Measurements from ENCODE around the gene OGT.

GRCh38 chrX:71603618-71604017 is 70.7 kb downstream of the OGT start:
- no peak for TF ChIP-seq POLR2AphosphoS5 (IDR thresholded peaks at IDR 0.05)
- no peak for TF ChIP-seq CTCF (IDR thresholded peaks at IDR 0.05)

All from gastroesophageal sphincter (tissue), 3 donors.